ENCODE measurements around the gene DCHS2.

DNA sequence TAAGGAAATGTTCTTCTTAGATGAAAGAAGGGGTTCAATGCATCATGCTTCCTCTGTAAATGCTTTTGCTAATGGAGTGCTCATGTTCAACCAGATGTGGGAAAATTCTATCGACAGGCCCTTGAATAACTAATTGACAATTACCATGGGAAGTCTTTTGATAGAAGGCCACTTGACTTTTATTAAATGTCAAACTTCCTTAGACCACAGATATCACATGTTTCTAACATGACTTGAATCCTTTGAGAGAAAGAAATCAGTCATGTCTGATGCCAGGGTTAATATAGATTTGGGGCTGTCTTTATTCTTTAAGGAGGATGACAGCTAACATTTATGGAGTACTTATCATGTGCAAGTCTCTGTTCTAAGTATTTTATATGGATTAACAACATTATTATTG, 280.1 kb downstream of the DCHS2 start:
- TF ChIP-seq, protein P1, sequence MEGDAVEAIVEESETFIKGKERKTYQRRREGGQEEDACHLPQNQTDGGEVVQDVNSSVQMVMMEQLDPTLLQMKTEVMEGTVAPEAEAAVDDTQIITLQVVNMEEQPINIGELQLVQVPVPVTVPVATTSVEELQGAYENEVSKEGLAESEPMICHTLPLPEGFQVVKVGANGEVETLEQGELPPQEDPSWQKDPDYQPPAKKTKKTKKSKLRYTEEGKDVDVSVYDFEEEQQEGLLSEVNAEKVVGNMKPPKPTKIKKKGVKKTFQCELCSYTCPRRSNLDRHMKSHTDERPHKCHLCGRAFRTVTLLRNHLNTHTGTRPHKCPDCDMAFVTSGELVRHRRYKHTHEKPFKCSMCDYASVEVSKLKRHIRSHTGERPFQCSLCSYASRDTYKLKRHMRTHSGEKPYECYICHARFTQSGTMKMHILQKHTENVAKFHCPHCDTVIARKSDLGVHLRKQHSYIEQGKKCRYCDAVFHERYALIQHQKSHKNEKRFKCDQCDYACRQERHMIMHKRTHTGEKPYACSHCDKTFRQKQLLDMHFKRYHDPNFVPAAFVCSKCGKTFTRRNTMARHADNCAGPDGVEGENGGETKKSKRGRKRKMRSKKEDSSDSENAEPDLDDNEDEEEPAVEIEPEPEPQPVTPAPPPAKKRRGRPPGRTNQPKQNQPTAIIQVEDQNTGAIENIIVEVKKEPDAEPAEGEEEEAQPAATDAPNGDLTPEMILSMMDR (IDR thresholded peaks at IDR 0.05), result no peak
- no peak for TF ChIP-seq POLR2A (IDR thresholded peaks at IDR 0.05)
